DOHH2 (cell line): ENCODE results near the gene MAP3K10.

Source experiments
- H3F3A ChIP-seq: fragments of 200-600 bp; sonication (generic), shearing (Covaris generic); 2 replicates; pipeline ENCODE4 v1.6.0; 2016; ENCODE audit warnings: antibody characterized with exemption, mild to moderate bottlenecking; ENCODE audit not compliant: control insufficient read depth, insufficient read depth
- H3K27ac ChIP-seq: fragments of 200-600 bp; sonication (generic); 2 replicates; pipeline ENCODE4 v1.5.1; 2014; ENCODE audit warnings: low read depth, mild to moderate bottlenecking, low read length, moderate library complexity
- H3K27me3 ChIP-seq: fragments of 200-600 bp; sonication (generic); 2 replicates; pipeline ENCODE4 v1.6.1; 2014; ENCODE audit warnings: mild to moderate bottlenecking, low read length, mixed read lengths; ENCODE audit not compliant: control insufficient read depth
- H3K36me3 ChIP-seq: fragments of 200-600 bp; sonication (generic); 2 replicates; pipeline ENCODE4 v1.6.1; 2014; ENCODE audit warnings: mild to moderate bottlenecking, low read length, moderate library complexity, mixed read lengths; ENCODE audit not compliant: control insufficient read depth
- H3K4me1 ChIP-seq: fragments of 200-600 bp; sonication (generic); 2 replicates; pipeline ENCODE4 v1.6.1; 2014; ENCODE audit warnings: mild to moderate bottlenecking, low read length, mixed read lengths; ENCODE audit not compliant: control insufficient read depth
- H3K4me2 ChIP-seq: fragments of 200-600 bp; sonication (generic); 2 replicates; pipeline ENCODE4 v1.6.0; 2014; ENCODE audit warnings: mild to moderate bottlenecking, low read length, moderate library complexity
- H3K4me3 ChIP-seq: fragments of 200-600 bp; sonication (generic); 2 replicates; pipeline ENCODE4 v1.5.1; 2014; ENCODE audit warnings: mild to moderate bottlenecking, low read length, mixed read lengths
- H3K79me2 ChIP-seq: fragments of 200-600 bp; sonication (generic); 2 replicates; pipeline ENCODE4 v1.6.1; 2014; ENCODE audit warnings: mild to moderate bottlenecking, low read length, mixed read lengths; ENCODE audit not compliant: control insufficient read depth
- H3K9me2 ChIP-seq: fragments of 200-600 bp; sonication (generic); replicated peaks from 2 replicates; pipeline ENCODE4 v1.6.1; 2014; ENCODE audit warnings: mild to moderate bottlenecking, low read length, mixed read lengths; ENCODE audit not compliant: control insufficient read depth
- H3K9me3 ChIP-seq: fragments of 200-600 bp; sonication (generic); 2 replicates; pipeline ENCODE4 v1.6.1; 2014; ENCODE audit warnings: antibody characterized with exemption, low read length, mixed read lengths; ENCODE audit not compliant: control insufficient read depth, insufficient read depth
- H4K20me1 ChIP-seq: fragments of 200-600 bp; sonication (generic); 2 replicates; pipeline ENCODE4 v1.6.0; 2014; ENCODE audit warnings: low read depth, mild to moderate bottlenecking, antibody characterized with exemption, low read length, moderate library complexity; ENCODE audit not compliant: control insufficient read depth, insufficient read depth
- EZH2phosphoT487 ChIP-seq: fragments of 200-600 bp; sonication (generic); IDR thresholded peaks from 2 replicates; pipeline ENCODE4 v1.6.1; 2017; ENCODE audit warnings: borderline replicate concordance, mild to moderate bottlenecking, antibody characterized with exemption, low read length, moderate library complexity, mixed read lengths
- TF ChIP-seq, protein P1 (sequence below): fragments of 200-600 bp; sonication (generic); IDR thresholded peaks from one replicate; pipeline ENCODE4 v1.5.1; 2014; ENCODE audit warnings: antibody characterized with exemption, mild to moderate bottlenecking, low read depth, low read length; ENCODE audit not compliant: poor library complexity, severe bottlenecking

The MAP3K10 gene

DNA sequence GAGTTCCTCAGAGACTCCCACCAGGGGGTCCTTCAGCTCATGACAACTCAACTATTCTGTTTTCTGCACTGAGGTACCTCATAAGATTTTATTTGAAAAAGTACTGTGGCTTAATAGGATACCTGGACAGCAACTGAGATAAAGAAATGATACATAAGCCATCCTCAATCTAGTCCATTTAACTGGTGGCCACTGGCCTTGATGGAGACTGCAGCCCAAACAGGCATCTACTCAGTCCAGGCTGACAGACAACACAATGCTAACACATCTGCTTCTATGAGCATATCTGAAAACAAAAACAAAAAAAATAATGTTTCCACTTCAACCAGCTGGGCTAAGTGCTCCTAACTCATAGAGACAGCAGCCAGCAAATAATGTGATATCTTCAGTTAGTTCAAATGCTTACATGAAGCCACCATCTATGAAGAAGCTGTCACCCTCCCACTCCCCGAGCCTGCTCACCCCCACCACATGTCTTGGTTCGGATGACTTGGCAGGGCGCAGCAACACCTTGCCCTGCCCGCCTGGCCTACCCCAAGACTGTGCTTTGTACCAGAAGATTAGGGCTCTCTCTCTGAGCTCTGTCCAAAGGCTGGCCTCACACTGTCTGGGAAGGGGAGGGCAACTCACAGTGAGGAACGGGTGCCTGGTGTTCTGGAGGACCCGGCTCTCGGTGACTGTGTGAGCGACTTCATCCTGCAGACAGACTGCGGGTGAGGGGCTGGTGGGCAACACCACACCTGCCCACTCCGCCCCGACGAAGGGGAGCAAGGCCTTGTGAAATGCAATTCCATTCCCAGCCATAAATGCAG is 48.4 kb downstream of the MAP3K10 start:
- no peaks in the 10 kb centered on the region for H3K9me2 ChIP-seq
- H3K27me3 ChIP-seq = no peaks in the 10 kb centered on the region
- H3K79me2 ChIP-seq = no peaks in the 10 kb centered on the region
- H3K4me2 ChIP-seq = no peak overlapping the region
- H4K20me1 ChIP-seq = no peaks in the 10 kb centered on the region
- H3K27ac ChIP-seq = no peak overlapping the region
- no peaks in the 10 kb centered on the region for H3K9me3 ChIP-seq
- TF ChIP-seq, protein P1, sequence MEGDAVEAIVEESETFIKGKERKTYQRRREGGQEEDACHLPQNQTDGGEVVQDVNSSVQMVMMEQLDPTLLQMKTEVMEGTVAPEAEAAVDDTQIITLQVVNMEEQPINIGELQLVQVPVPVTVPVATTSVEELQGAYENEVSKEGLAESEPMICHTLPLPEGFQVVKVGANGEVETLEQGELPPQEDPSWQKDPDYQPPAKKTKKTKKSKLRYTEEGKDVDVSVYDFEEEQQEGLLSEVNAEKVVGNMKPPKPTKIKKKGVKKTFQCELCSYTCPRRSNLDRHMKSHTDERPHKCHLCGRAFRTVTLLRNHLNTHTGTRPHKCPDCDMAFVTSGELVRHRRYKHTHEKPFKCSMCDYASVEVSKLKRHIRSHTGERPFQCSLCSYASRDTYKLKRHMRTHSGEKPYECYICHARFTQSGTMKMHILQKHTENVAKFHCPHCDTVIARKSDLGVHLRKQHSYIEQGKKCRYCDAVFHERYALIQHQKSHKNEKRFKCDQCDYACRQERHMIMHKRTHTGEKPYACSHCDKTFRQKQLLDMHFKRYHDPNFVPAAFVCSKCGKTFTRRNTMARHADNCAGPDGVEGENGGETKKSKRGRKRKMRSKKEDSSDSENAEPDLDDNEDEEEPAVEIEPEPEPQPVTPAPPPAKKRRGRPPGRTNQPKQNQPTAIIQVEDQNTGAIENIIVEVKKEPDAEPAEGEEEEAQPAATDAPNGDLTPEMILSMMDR = no peak
- TF ChIP-seq EZH2phosphoT487 = no peak
- H3K4me3 ChIP-seq = no peak overlapping the region
- H3K4me1 ChIP-seq = no peaks in the 10 kb centered on the region
- no peaks in the 10 kb centered on the region for H3F3A ChIP-seq
- H3K36me3 ChIP-seq = peaks cover 54% of the 10 kb centered on the region

- no peaks in the 10 kb centered on the region for H3F3A ChIP-seq
- TF ChIP-seq, protein P1 = no peak
- TF ChIP-seq EZH2phosphoT487 = no peak
- H3K79me2 ChIP-seq = no peaks in the 10 kb centered on the region
- no peaks in the 10 kb centered on the region for H3K9me3 ChIP-seq
- H3K4me1 ChIP-seq = no peaks in the 10 kb centered on the region
- H3K9me2 ChIP-seq = no peaks in the 10 kb centered on the region
- H3K4me2 ChIP-seq = no peak overlapping the region
- H3K27me3 ChIP-seq = no peaks in the 10 kb centered on the region
- no peak overlapping the region for H3K27ac ChIP-seq
- no peak overlapping the region for H3K4me3 ChIP-seq
- no peaks in the 10 kb centered on the region for H4K20me1 ChIP-seq
- H3K36me3 ChIP-seq = peaks cover 51% of the 10 kb centered on the region
Observed at GRCh38 chr19:40240332-40240731, 49.1 kb downstream of the MAP3K10 start.

- Histone ChIP-seq H3K4me1 (no peaks in the 10 kb centered on the region), H3K9me2 (no peaks in the 10 kb centered on the region), H3K4me2 (no peak overlapping the region), H3K9me3 (no peaks in the 10 kb centered on the region), H3K27me3 (no peaks in the 10 kb centered on the region), H4K20me1 (no peaks in the 10 kb centered on the region), H3K36me3 (peaks cover 41% of the 10 kb centered on the region), H3F3A (no peaks in the 10 kb centered on the region), H3K27ac (no peak overlapping the region), H3K4me3 (no peak overlapping the region), H3K79me2 (0 out of 2 replicates have a peak, but pooled peaks cover under 1% of the 10 kb centered on the region)
- TF ChIP-seq EZH2phosphoT487 = no peak
- TF ChIP-seq, protein P1 = no peak
Observed at GRCh38 chr19:40241125-40241808, 50.0 kb downstream of the MAP3K10 start.
